HepG2 (cell line): ENCODE data around the gene GLRX5. TPM values are rescaled to one million over a fixed set of nuclear protein-coding genes. Genes with fewer than 3 reads are reported as not detected.
A peak's percentile ranks its signal among the peaks of the same experiment; 100 is the strongest.

Source experiments
- CREB1 ChIP-seq, 2 experiments: fragments of 450-650 bp in 1 of 2; IDR thresholded peaks; 2 replicates each; pipeline ENCODE4 v1.6.1; 2016 to 2017; ENCODE audit warnings: control low read depth in 1 of 2, mild to moderate bottlenecking in 1 of 2, missing compliant biosample characterization in 1 of 2, missing genetic modification characterization in 1 of 2
- HMGXB3 ChIP-seq: sonication (generic); formaldehyde crosslinking; IDR thresholded peaks from 2 replicates; pipeline ENCODE4 v1.4.0; 2020; ENCODE audit warnings: missing genetic modification reagents, borderline replicate concordance
- MED8 ChIP-seq: sonication (generic); formaldehyde crosslinking; IDR thresholded peaks from 2 replicates; pipeline ENCODE4 v1.8.1; 2023; ENCODE audit warnings: mild to moderate bottlenecking, missing genetic modification reagents; ENCODE audit not compliant: insufficient replicate concordance
- MIER3 ChIP-seq: IDR thresholded peaks from 2 replicates; pipeline ENCODE4 v1.6.1; 2016; ENCODE audit warnings: missing compliant biosample characterization, borderline replicate concordance
- NFYB ChIP-seq: sonication (generic); formaldehyde crosslinking; IDR thresholded peaks from 2 replicates; pipeline ENCODE4 v1.4.0; 2020; ENCODE audit warnings: missing genetic modification reagents
- NRL ChIP-seq: sonication (generic); formaldehyde crosslinking; IDR thresholded peaks from 2 replicates; pipeline ENCODE4 v1.5.0; 2020; ENCODE audit warnings: missing genetic modification reagents, mild to moderate bottlenecking, moderate library complexity, borderline replicate concordance
- SAP130 ChIP-seq: IDR thresholded peaks from 2 replicates; pipeline ENCODE4 v1.6.1; 2016; ENCODE audit warnings: low read depth
- SCMH1 ChIP-seq: sonication (generic); formaldehyde crosslinking; IDR thresholded peaks from 2 replicates; pipeline ENCODE4 v1.9.0; 2021; ENCODE audit warnings: missing genetic modification reagents, mild to moderate bottlenecking, borderline replicate concordance
- SMYD3 ChIP-seq: sonication (generic); formaldehyde crosslinking; IDR thresholded peaks from 2 replicates; pipeline ENCODE4 v1.8.1; 2023; ENCODE audit warnings: mild to moderate bottlenecking, missing genetic modification reagents
- STAT6 ChIP-seq: sonication (generic); formaldehyde crosslinking; IDR thresholded peaks from 2 replicates; pipeline ENCODE4 v1.4.0; 2020; ENCODE audit warnings: missing genetic modification reagents, mild to moderate bottlenecking, borderline replicate concordance
- ZFY ChIP-seq: sonication (generic); formaldehyde crosslinking; IDR thresholded peaks from 2 replicates; pipeline ENCODE4 v1.4.0; 2020; ENCODE audit warnings: missing genetic modification reagents
- ZNF484 ChIP-seq: sonication (generic); formaldehyde crosslinking; IDR thresholded peaks from 2 replicates; pipeline ENCODE4 v1.5.1; 2020; ENCODE audit warnings: mild to moderate bottlenecking, low read depth, missing genetic modification reagents, borderline replicate concordance
- ZNF543 ChIP-seq: sonication (generic); formaldehyde crosslinking; IDR thresholded peaks from 2 replicates; pipeline ENCODE4 v1.4.0; 2020; ENCODE audit warnings: mild to moderate bottlenecking, missing genetic modification reagents
- ZNF816 ChIP-seq: sonication (generic); formaldehyde crosslinking; IDR thresholded peaks from 2 replicates; pipeline ENCODE4 v1.8.0; 2022; ENCODE audit warnings: missing genetic modification reagents, mild to moderate bottlenecking, borderline replicate concordance
- polyA plus RNA-seq, 8 experiments: library from polyadenylated mRNA; depleted of rRNA in 3 of 8; stranded (reverse) in 7 of 8; unstranded in 1 of 8; fragments of >200 nt; fragmentation: Illumina TruSeq in 4 of 8; extraction: Trizol in 4 of 8; gene quantifications; 2 replicates each; pipeline versions ENCODE4 v1.2.1 to v1.2.3, GENCODE V29; 2011 to 2016; ENCODE audit warnings: low read depth in 4 of 8, missing spikeins in 1 of 8, mixed read lengths in 1 of 8; ENCODE audit not compliant: insufficient read depth in 1 of 8
- total RNA-seq, 5 experiments: library from RNA; depleted of rRNA; stranded (reverse); fragments of >200 nt; fragmentation: Illumina TruSeq; extraction: Trizol; gene quantifications; 2 replicates each; pipeline ENCODE4 v1.2.3, GENCODE V29; 2016; ENCODE audit warnings: low read depth in 1 of 5
- TF ChIP-seq, protein P1 (sequence below): sonication (generic); formaldehyde crosslinking; IDR thresholded peaks from 2 replicates; pipeline ENCODE4 v1.9.0; 2022; ENCODE audit warnings: missing genetic modification reagents, mild to moderate bottlenecking, borderline replicate concordance
- TF ChIP-seq, protein P2 (sequence below): sonication (generic); formaldehyde crosslinking; IDR thresholded peaks from 2 replicates; pipeline ENCODE4 v1.4.0; 2020; ENCODE audit warnings: missing genetic modification reagents, mild to moderate bottlenecking, borderline replicate concordance

GLRX5 gene
- total and polyA plus RNA-seq, 2 of the 13 experiments (the other 11 are each of a cell fraction or from before 2014, with no cell fraction given): 122 to 146 TPM

DNA sequence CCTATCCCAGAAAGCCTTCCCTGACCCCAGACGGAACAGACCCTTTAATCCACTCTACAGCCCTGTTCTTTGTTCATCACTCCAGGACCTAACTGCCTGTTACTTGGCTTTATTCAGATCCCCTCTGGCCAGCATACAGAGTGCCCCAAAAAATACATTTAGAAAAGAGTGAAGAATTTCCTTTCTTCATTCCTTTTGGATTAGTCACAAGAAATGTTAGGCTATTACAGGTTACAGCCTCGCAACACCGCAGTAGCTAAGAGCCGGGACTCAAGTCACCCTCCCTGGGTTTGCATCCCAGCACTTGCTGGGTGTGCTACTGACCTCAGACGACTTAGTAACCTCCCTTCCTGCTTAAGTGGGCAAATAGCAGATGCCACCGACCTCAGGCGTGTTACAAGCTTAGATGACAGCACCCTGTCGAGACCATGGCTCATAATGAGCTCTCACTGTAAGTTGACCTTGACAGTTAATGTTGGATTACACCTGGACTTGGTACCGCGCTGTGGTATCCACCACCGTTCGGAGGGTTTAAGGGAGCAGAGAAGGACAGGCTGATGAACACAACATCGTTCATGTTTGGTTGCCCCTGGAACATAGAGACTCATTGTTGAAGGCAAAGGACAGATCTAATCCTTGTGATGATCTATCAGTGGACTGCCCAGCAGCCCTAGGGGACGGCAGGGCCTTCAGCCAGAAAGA, 12.9 kb downstream of the GLRX5 start (continued):
- TF ChIP-seq HMGXB3 (CRISPR knock-in tag) (no peak), NRL (CRISPR knock-in tag) (no peak), NFYB (no peak), ZNF543 (no peak), MED8 (no peak), CREB1 (IDR thresholded peaks at IDR 0.05) (no peak), CREB1 (CRISPR knock-in tag; IDR thresholded peaks at IDR 0.05) (0 out of 2 replicates have a peak, but pooled peaks have one; percentile 47), SMYD3 (CRISPR knock-in tag) (no peak), ZFY (CRISPR knock-in tag) (peak; percentile 29; the same call in 1 of the 2 replicates), STAT6 (CRISPR knock-in tag) (peak; percentile 67; the same call in 1 of the 2 replicates), MIER3 (CRISPR knock-in tag) (0 out of 2 replicates have a peak, but pooled peaks have one; percentile 18), SCMH1 (CRISPR knock-in tag) (no peak), ZNF484 (CRISPR knock-in tag) (no peak), ZNF816 (CRISPR knock-in tag) (no peak), SAP130 (CRISPR knock-in tag) (peak; percentile 88)
- TF ChIP-seq, protein P1, sequence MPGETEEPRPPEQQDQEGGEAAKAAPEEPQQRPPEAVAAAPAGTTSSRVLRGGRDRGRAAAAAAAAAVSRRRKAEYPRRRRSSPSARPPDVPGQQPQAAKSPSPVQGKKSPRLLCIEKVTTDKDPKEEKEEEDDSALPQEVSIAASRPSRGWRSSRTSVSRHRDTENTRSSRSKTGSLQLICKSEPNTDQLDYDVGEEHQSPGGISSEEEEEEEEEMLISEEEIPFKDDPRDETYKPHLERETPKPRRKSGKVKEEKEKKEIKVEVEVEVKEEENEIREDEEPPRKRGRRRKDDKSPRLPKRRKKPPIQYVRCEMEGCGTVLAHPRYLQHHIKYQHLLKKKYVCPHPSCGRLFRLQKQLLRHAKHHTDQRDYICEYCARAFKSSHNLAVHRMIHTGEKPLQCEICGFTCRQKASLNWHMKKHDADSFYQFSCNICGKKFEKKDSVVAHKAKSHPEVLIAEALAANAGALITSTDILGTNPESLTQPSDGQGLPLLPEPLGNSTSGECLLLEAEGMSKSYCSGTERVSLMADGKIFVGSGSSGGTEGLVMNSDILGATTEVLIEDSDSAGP (CRISPR knock-in tag): peak; percentile 37
- TF ChIP-seq, protein P2, sequence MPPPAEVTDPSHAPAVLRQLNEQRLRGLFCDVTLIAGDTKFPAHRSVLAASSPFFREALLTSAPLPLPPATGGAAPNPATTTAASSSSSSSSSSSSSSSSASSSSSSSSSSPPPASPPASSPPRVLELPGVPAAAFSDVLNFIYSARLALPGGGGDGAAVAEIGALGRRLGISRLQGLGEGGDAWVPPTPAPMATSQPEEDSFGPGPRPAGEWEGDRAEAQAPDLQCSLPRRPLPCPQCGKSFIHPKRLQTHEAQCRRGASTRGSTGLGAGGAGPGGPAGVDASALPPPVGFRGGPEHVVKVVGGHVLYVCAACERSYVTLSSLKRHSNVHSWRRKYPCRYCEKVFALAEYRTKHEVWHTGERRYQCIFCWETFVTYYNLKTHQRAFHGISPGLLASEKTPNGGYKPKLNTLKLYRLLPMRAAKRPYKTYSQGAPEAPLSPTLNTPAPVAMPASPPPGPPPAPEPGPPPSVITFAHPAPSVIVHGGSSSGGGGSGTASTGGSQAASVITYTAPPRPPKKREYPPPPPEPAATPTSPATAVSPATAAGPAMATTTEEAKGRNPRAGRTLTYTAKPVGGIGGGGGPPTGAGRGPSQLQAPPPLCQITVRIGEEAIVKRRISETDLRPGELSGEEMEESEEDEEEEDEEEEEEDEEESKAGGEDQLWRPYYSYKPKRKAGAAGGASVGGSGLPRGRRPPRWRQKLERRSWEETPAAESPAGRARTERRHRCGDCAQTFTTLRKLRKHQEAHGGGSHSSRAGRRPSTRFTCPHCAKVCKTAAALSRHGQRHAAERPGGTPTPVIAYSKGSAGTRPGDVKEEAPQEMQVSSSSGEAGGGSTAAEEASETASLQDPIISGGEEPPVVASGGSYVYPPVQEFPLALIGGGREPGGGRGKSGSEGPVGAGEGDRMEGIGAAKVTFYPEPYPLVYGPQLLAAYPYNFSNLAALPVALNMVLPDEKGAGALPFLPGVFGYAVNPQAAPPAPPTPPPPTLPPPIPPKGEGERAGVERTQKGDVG (CRISPR knock-in tag): 0 out of 2 replicates have a peak, but pooled peaks have one; percentile 66
